ENCODE measurements around the gene SLC35B2.

DNA sequence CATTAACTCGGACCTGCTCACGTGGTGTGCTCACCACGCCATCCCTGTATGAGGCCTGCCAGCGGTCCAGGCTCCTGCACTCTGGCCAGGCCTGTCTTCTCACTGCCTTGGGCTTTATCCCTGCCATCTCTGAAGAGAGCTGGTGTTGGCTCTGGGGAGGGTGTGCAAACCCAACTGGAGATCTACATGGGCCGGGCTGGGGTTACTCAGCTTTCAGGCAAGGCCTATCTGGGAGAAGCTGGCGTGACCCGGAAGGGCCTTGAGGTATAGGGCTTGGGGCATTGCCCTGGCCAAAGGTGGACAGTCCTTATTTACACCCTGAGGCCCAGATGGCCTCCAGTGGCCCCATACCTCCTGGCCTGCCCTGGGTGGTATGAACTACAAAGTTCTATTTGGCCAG, 28.9 kb downstream of the SLC35B2 start:
- TF ChIP-seq, protein P1, sequence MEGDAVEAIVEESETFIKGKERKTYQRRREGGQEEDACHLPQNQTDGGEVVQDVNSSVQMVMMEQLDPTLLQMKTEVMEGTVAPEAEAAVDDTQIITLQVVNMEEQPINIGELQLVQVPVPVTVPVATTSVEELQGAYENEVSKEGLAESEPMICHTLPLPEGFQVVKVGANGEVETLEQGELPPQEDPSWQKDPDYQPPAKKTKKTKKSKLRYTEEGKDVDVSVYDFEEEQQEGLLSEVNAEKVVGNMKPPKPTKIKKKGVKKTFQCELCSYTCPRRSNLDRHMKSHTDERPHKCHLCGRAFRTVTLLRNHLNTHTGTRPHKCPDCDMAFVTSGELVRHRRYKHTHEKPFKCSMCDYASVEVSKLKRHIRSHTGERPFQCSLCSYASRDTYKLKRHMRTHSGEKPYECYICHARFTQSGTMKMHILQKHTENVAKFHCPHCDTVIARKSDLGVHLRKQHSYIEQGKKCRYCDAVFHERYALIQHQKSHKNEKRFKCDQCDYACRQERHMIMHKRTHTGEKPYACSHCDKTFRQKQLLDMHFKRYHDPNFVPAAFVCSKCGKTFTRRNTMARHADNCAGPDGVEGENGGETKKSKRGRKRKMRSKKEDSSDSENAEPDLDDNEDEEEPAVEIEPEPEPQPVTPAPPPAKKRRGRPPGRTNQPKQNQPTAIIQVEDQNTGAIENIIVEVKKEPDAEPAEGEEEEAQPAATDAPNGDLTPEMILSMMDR (IDR thresholded peaks at IDR 0.05): no peak
- no peak for TF ChIP-seq POLR2A (IDR thresholded peaks at IDR 0.05)
